Stimulated activated CD4-positive, alpha-beta T cell treated with anti-CD3 and anti-CD28 coated beads, TNF-alpha, amount 100 ng/mL, for 24 hours (primary cell): Measurements from ENCODE around the gene DDX51.
"Not testable (repeated sequence)": the region's sequence is repeated elsewhere in the genome, so short reads cannot be mapped to it uniquely, and the experiment has no call there.

Experiments used
- DNase-seq, 3 experiments: peaks; one replicate each; pipeline ENCODE4 v3.0.0-alpha.2; 2020; ENCODE audit warnings: low read depth in 3 of 3

Gene DDX51

GRCh38 chr12:132154941-132155770 lies 11.0 kb upstream of the DDX51 start:
- DNase-seq, result no peak

GRCh38 chr12:132154341-132154761 lies 10.2 kb upstream of the DDX51 start:
- no peak for DNase-seq

DNA sequence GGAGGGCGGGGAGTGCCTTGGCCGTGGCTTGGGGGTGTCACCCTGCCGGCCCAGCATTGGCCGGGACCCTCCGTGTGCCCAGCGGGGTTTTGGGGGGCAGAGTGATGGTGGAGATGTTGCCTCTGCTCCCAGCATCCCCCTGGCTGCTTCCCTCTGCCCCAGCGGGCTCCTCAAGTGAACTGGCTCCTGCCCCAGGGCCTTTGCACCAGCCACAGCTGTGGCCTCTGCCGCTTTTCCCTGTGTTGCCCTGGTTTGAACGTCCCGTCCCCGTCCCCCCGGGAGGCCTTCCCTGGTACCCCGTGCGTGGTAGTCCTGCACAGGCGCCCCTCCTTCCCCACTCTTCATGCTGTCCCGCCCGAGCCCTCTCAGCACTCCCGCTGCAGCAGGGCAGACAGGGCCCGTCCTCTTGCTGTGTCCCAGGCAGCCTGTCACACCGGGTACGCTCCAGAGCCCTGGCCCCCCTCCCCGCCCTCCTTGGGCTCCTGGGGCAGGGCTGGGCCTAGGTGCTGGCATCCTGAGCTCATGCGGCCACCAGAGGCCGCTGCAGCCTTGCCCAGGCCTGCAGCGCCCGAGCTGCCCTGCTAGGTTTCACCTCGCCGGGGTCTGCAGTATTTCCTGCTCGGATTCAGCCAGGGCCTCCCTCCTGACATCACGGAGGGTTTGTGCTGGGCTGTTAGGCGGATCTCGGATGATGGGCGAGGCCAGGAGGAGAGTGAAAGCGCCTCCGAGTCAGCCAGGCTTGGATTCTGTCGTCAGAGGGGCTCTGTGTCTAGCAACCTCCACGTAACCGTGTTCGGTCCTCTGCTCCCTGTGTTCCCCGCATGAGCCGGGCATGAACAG lies 9.6 kb upstream of the DDX51 start:
- DNase-seq, result peak; percentile 39 to 59 (median 47)

GRCh38 chr12:132152953-132153352 lies 8.8 kb upstream of the DDX51 start:
- no peak for DNase-seq

DNA sequence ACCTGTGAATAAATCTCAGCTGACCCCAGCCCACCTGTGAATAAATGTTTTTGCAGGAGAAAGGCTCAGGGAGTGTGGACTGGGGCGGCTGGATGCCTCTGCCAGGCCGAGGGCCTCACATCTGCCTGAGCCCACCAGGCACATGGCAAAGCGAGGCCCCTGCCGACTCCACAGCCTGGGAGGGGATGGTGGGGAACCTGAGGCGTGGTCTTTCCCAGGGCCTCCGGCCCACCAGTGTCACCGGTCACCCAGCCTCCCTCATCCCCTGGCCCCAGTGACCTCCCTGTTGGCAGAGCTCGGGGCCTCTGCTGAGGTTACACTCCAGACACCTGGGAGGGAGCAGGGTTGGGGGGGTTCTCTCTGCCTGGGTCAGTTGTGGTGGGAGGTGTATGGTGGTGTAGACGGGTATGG lies 8.3 kb upstream of the DDX51 start:
- no peak for DNase-seq

GRCh38 chr12:132151766-132152410 lies 7.8 kb upstream of the DDX51 start:
- DNase-seq, result no peak

DNA sequence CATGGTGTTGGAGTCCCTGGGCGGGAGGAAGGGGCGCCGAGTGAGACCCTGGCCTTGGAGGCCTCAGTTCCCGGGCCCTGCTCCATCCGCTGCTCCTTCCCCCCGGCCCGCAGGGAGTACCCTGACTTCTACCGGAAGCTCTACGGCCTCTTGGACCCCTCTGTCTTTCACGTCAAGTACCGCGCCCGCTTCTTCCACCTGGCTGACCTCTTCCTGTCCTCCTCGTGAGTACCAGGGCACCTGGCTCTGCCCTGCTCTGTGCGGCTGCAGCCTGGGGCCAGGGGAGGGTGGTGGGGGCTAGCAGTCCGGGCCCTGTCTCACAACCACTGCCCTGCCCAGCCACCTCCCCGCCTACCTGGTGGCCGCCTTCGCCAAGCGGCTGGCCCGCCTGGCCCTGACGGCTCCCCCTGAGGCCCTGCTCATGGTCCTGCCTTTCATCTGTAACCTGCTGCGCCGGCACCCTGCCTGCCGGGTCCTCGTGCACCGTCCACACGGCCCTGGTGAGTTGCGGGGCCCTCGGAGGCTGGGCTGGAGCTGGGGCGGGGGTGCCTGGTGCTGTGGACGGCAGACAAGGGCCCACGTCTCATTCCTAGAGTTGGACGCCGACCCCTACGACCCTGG lies 7.1 kb upstream of the DDX51 start:
- DNase-seq, result no peak

DNA sequence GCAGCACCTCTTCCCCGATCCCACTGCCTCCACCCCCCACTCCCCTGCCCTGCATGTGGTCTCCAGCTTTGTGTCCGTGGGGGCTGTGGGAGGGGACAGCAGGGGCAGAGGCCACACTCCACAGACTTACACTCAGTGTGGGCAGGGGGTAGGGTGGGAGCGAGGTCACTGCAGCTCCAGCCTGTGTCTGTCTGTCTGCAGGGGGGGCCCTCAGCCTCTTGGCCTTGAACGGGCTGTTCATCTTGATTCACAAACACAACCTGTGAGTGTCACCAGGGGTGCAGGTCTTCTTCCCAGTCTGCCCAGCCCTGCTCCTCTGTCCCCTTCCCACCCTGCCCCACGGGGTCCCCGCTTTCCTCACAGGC lies 6.6 kb upstream of the DDX51 start:
- no peak for DNase-seq

DNA sequence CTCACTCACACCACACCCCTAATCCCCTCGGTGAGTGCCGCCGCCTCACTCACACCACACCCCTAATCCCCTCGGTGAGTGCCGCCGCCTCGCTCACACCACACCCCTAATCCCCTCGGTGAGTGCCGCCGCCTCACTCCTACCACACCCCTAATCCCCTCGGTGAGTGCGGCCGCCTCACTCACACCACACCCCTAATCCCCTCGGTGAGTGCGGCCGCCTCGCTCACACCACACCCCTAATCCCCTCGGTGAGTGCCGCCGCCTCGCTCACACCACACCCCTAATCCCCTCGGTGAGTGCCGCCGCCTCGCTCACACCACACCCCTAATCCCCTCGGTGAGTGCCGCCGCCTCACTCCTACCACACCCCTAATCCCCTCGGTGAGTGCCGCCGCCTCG lies 5.4 kb upstream of the DDX51 start:
- DNase-seq, result not testable (repeated sequence)

GRCh38 chr12:132148368-132149045 lies 4.4 kb upstream of the DDX51 start:
- DNase-seq, result no peak

DNA sequence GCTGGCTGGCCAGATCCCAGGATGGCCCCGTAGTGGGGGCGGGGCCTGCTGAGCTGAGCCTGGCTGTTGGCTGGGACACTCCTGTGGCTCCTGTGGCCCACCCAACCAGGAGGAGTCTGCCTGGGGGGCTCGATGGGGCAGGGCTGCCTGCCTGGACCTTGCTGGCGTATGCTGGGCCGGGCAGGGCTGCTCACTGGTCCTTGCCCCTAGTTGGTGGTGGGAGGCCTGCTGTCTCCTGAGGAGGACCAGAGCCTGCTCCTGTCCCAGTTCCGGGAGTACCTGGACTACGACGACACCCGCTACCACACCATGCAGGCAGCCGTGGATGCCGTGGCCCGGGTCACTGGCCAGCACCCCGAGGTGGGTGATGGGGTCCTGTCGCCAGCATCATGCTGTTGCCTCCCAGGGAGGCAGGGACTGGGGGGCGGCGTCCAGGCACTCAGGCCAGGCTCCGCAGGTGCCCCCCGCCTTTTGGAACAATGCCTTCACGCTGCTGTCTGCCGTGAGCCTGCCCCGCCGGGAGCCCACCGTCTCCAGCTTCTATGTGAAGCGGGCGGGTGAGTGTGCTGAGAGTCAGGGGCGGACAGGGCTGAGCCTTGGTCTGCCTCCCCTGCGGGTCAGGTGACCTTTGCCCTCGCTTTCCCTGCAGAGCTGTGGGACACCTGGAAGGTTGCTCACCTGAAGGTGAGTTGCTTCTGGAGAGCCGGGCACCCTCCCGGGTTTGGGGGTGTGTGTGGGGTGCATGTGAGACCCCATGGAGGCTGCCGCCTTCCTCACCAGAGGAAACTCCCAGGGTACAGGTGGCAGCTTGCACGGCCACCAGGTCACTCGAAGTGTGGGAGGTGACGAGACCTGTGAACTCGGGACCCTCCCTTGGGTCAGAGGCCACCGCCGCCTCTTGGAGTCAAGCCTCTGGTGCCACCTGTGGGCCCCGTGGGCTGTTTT lies 3.6 kb upstream of the DDX51 start:
- no peak for DNase-seq

DNA sequence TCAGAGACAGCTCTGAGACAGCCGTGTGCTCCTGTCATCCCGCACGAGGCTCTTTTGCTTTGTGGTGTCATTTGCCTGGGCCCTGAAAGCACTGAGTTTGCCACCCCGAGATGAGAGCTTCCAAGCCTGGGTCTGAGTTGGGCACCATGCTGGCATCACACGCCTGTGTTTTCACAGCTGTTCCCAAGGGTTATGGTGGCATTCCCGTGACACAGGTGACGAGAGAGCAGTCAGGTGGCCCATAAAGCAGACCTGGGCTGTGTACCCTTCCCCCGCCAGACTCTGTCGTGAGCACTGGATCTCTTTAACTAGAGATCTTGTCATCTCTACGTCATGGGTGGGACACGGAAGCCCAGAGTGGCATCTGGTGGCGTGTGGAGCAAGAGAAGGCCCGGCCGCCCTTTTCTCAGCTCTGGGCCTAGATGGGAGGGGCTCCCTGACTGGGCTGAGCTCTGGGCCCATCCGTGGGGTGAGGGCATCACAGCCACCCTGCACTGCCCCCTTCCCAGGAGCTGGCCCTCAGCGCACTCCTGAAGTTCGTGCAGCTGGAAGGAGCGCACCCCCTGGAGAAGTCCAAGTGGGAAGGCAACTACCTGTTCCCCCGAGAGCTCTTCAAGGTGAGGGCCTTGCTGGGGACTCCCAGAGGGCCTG lies 2.8 kb upstream of the DDX51 start:
- DNase-seq, result no peak

GRCh38 chr12:132146098-132146497 lies 2.0 kb upstream of the DDX51 start:
- DNase-seq, result no peak

DNA sequence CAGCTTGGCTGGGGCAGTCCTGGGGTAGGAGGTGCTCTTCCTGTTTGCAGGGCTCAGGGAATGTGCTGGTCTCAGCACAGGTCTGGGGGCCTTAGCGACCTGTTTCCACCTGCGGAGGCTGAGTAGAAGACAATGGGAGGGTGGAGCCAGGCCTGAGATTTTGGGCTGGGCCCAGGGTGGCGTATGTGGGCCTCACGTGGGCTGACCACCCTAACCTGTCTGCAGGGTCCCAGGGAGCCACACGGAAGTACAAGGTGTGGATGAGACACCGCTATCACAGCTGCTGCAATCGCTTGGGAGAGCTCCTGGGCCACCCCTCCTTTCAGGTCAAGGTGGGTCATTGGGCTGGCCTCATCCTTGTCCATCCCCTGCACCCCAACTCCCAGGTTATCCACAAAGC lies 1.2 kb upstream of the DDX51 start:
- DNase-seq, result no peak

DNA sequence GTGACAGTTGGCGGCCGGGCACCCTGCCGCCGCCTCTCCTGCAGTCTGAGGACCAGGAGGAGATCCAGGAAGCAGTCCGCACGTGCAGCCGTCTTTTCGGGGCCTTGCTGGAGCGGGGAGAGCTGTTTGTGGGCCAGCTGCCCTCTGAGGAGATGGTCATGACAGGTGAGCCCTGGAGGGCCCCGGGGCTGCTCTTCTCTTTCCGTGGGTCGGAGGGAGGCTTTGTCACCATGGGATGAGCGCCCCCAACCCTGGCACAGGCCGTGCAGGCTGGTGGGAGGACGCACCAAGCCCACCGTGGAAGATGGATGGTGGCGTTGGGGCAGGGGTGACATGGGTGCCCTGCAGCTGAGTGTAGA lies 670 bp upstream of the DDX51 start:
- DNase-seq, result no peak

DNA sequence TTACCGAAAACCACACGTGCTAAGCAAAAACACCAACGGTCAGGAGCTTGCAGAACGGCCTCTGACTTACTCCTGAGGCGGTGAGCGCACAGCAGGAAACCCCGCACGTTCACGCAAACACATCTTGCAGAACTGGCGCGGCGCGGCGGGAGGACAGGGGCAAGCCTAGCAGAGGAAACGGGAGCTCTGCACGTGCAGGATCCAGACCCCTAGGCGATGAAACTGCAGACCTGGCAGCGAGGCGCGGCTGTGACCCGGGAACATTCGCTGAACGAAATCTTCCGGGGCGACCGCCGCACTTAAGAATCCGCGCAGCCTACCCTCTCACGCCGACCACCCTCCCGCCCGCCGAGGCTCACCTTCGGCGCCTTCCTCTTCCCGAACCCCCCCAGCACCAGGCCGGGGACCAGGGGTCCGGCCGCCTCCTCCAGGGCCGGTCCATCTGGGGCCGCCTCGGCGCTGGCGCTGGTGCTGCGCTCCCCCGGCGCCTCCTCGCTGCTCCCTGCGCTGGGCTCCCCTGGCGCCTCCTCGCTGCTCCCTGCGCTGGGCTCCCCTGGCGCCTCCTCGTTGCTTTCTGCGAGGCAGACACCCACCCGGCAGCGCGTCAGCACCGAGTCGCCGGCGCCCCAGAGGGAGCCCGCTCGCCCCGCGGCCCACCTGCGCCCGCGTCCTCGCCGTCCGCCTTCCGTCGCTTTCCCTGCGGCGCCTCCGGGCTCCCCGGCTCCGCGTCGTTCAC lies 615 bp downstream of the DDX51 start:
- DNase-seq, result no peak

DNA sequence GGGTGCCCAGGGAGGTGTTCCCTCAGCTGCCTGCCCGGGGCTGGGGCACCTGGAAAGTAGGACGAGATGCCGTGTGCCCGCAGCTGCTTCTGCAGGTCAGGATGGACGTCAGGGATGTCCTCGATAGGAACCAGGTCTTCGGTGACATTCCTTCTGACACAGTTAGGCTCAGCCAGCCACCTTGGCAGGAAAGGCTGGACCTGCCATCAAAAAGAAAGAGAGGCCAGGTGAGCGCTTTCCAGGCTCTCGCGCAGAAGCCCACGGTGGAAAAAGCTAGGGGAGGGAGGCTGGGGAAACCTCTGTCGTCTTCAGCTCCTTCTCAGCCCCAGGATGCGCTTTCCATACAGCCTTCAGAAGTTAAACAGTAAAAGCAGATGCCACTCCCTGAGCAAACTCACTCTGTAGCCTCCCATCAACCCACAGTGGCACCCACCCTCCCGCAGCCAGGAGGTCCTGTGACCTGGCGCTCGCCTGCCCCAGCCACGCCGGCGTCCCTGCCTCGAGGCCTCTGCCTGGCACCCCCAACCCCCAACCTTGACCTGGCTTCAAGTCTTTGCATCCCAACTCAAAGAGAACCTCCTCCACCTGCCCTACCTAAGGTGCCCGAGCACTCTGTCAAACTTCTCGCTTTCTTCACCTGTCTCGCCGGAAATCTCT lies 1.3 kb downstream of the DDX51 start:
- no peak for DNase-seq

- DNase-seq, result no peak
These were observed 2.0 kb downstream of the DDX51 start for GRCh38 chr12:132141976-132142678.
